HG02938 (cell line): ENCODE results near the gene FOXC2.
"Not testable (repeated sequence)": the region's sequence is repeated elsewhere in the genome, so short reads cannot be mapped to it uniquely, and the experiment has no call there.

ENCODE experiments used
- ATAC-seq: cut with Tn5 transposase; IDR thresholded peaks from one replicate; pipeline ENCODE4 v1.9.1; 2021; ENCODE audit warnings: mild to moderate bottlenecking, moderate library complexity; ENCODE audit not compliant: unreplicated experiment

Gene FOXC2

GRCh38 chr16:86585821-86586611 lies 19.4 kb downstream of the FOXC2 start:
- no peak for ATAC-seq

- no peak for ATAC-seq
Measured at GRCh38 chr16:86587487-86587886, 20.9 kb downstream of the FOXC2 start.

- ATAC-seq, result not testable (repeated sequence)
Measured at GRCh38 chr16:86587955-86588354, 21.3 kb downstream of the FOXC2 start.

GRCh38 chr16:86590501-86591144 lies 24.0 kb downstream of the FOXC2 start:
- ATAC-seq, result no peak

- ATAC-seq, result no peak
Measured at GRCh38 chr16:86591270-86591669, 24.6 kb downstream of the FOXC2 start.

GRCh38 chr16:86593913-86594620 lies 27.4 kb downstream of the FOXC2 start:
- ATAC-seq, result no peak

GRCh38 chr16:86594721-86595120 lies 28.1 kb downstream of the FOXC2 start:
- no peak for ATAC-seq

GRCh38 chr16:86595983-86596605 lies 29.5 kb downstream of the FOXC2 start:
- no peak for ATAC-seq

- no peak for ATAC-seq
Measured at GRCh38 chr16:86597126-86597879, 30.7 kb downstream of the FOXC2 start.

- ATAC-seq, result no peak
Measured at GRCh38 chr16:86597880-86598606, 31.4 kb downstream of the FOXC2 start.

- ATAC-seq, result no peak
Measured at GRCh38 chr16:86598607-86599565, 32.3 kb downstream of the FOXC2 start.

GRCh38 chr16:86601356-86601755 lies 34.7 kb downstream of the FOXC2 start:
- no peak for ATAC-seq

- no peak for ATAC-seq
Measured at GRCh38 chr16:86602521-86602920, 35.9 kb downstream of the FOXC2 start.

- no peak for ATAC-seq
Measured at GRCh38 chr16:86604436-86605193, 38.0 kb downstream of the FOXC2 start.

- ATAC-seq, result no peak
Measured at GRCh38 chr16:86605950-86606349, 39.3 kb downstream of the FOXC2 start.

- no peak for ATAC-seq
Measured at GRCh38 chr16:86608301-86608747, 41.7 kb downstream of the FOXC2 start.

GRCh38 chr16:86609115-86609514 lies 42.5 kb downstream of the FOXC2 start:
- no peak for ATAC-seq

- no peak for ATAC-seq
Measured at GRCh38 chr16:86609661-86610060, 43.0 kb downstream of the FOXC2 start.
